ENCODE results near the gene PFKFB4.
A peak's percentile ranks its signal among the peaks of the same experiment; 100 is the strongest.

DNA sequence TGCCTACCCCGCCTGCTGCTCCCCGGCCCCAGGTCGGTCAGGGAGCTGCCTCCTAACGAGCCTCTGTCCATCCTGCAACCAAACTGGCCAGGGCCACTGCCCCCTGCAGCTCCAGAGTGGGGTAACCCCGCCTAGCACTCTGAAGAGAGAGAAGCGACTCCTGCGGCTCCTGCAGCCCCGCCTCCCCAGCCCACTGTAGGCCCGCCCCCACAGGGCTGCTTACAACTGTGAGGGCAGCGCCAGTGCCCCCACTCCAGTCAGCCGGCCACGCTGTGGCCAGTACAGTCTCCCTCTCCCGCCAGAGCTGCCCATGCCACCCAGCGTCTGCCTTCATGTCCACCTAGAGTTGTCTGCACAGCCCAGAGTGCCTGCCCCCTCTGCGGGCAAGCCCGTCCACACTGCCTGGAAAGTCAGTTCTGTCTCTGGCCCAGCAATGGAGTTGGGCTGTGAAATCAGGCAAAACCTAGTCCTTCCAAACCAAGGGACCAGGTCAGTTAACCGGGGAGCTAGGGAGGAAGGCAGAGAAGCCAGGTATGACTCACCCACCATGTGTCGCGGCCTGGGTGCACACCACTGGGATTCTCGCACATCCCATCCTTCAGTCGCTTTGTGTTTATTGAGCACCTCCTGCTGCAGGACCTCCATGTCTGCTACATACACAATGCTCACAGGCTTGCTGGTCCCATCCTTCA is 4.6 kb upstream of the PFKFB4 start:
- TF ChIP-seq, protein P1, sequence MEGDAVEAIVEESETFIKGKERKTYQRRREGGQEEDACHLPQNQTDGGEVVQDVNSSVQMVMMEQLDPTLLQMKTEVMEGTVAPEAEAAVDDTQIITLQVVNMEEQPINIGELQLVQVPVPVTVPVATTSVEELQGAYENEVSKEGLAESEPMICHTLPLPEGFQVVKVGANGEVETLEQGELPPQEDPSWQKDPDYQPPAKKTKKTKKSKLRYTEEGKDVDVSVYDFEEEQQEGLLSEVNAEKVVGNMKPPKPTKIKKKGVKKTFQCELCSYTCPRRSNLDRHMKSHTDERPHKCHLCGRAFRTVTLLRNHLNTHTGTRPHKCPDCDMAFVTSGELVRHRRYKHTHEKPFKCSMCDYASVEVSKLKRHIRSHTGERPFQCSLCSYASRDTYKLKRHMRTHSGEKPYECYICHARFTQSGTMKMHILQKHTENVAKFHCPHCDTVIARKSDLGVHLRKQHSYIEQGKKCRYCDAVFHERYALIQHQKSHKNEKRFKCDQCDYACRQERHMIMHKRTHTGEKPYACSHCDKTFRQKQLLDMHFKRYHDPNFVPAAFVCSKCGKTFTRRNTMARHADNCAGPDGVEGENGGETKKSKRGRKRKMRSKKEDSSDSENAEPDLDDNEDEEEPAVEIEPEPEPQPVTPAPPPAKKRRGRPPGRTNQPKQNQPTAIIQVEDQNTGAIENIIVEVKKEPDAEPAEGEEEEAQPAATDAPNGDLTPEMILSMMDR (IDR thresholded peaks at IDR 0.05): peak; percentile 29; the same call in 1 of the 2 replicates
- TF ChIP-seq ELF1 (IDR thresholded peaks at IDR 0.05): no peak
- no peak for TF ChIP-seq TCF12 (IDR thresholded peaks at IDR 0.05)
- no peak for TF ChIP-seq POLR2AphosphoS5 (IDR thresholded peaks at IDR 0.05; ENCODE audit: low read depth, low read length)
- TF ChIP-seq TAF1 (IDR thresholded peaks at IDR 0.05; ENCODE audit: borderline replicate concordance, low read depth, low read length): no peak
- TF ChIP-seq EZH2phosphoT487 (IDR thresholded peaks at IDR 0.05; ENCODE audit: borderline replicate concordance, low read depth): no peak
- TF ChIP-seq, protein P2, sequence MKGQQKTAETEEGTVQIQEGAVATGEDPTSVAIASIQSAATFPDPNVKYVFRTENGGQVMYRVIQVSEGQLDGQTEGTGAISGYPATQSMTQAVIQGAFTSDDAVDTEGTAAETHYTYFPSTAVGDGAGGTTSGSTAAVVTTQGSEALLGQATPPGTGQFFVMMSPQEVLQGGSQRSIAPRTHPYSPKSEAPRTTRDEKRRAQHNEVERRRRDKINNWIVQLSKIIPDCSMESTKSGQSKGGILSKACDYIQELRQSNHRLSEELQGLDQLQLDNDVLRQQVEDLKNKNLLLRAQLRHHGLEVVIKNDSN (IDR thresholded peaks at IDR 0.05; ENCODE audit: borderline replicate concordance, low read depth): no peak
- no peak for TF ChIP-seq RFX5 (IDR thresholded peaks at IDR 0.05; ENCODE audit: low read length)
